AG04449 (cell line): Measurements from ENCODE around the gene QSER1.
"Not testable (repeated sequence)": the region's sequence is repeated elsewhere in the genome, so short reads cannot be mapped to it uniquely, and the experiment has no call there.

Experiments
- CTCF ChIA-PET: fragments of 350-600 bp; formaldehyde crosslinking; extraction: SDS; loops from one replicate; lab custom pipeline; 2021; ENCODE audit warnings: antibody characterized with exemption; lab: Yijun Ruan, JAX
- POLR2A ChIA-PET: fragments of 400-600, 350-600 bp; formaldehyde crosslinking; extraction: SDS; loops from one replicate; lab custom pipeline; 2020; ENCODE audit warnings: antibody characterized with exemption, inconsistent platforms; lab: Yijun Ruan, JAX
- DNase-seq: peaks from one replicate; pipeline ENCODE4 v3.0.0-alpha.2; 2010; ENCODE audit warnings: low read depth, low spot score
- H3K4me3 ChIP-seq: 2 replicates; pipeline ENCODE4 v1.5.1; 2011; ENCODE audit warnings: low read depth, mild to moderate bottlenecking, control low read depth, low read length
- TF ChIP-seq, protein P1 (sequence below): IDR thresholded peaks from one replicate; pipeline ENCODE4 v1.5.1; 2011; ENCODE audit warnings: mild to moderate bottlenecking, moderate library complexity, low read length, control low read depth, inconsistent platforms; ENCODE audit not compliant: insufficient read depth; ENCODE audit errors: missing control alignments

QSER1 gene

DNA sequence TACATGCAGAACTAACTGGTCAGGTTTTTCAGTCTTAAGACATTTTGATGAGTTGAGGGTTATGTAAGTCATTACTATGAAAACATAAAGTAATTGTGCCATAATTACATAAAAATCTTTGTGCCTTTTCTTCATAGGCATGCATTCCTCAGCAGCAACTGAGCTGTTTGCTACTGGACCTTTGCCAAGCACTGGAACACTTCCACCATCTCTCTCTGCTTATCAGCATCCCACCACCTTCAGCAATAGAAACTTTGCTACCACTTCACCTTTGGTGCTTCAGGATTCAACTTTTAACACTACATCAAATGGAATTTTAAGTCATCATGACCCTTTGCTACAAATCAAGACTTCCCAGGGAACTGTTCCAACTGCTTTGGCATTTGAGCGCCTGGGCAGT lies 39.0 kb downstream of the QSER1 start:
- ChIA-PET POLR2A (no interaction called here), CTCF (interaction anchor here (1.7 kb wide), 1 partner anchor 28 kb away, joined by 4 read pairs; no protein-coding TSS in a partner anchor)
- H3K4me3 ChIP-seq, result no peak overlapping the region
- TF ChIP-seq, protein P1, sequence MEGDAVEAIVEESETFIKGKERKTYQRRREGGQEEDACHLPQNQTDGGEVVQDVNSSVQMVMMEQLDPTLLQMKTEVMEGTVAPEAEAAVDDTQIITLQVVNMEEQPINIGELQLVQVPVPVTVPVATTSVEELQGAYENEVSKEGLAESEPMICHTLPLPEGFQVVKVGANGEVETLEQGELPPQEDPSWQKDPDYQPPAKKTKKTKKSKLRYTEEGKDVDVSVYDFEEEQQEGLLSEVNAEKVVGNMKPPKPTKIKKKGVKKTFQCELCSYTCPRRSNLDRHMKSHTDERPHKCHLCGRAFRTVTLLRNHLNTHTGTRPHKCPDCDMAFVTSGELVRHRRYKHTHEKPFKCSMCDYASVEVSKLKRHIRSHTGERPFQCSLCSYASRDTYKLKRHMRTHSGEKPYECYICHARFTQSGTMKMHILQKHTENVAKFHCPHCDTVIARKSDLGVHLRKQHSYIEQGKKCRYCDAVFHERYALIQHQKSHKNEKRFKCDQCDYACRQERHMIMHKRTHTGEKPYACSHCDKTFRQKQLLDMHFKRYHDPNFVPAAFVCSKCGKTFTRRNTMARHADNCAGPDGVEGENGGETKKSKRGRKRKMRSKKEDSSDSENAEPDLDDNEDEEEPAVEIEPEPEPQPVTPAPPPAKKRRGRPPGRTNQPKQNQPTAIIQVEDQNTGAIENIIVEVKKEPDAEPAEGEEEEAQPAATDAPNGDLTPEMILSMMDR, result no peak
- no peak for DNase-seq

DNA sequence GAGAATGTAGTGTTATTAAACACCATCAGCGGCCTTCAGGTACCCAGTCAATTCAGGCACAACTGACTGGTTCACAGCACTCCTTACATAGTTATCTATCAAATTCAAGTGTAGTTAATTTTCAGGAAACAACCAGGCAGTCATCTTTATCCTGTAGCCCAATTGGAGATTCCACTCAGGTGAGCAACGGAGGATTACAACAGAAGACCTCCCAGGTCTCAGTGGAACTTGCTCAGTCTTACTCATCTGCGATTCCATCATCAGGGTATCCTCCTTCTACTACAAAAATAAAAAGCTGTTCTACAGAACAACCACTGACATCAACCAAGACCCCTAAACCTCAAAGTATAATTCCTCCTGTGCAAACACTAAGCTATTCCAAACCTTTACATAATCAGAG lies 39.6 kb downstream of the QSER1 start:
- ChIA-PET CTCF (interaction anchor here (1.7 kb wide), 1 partner anchor 28 kb away, joined by 4 read pairs; no protein-coding TSS in a partner anchor), POLR2A (no interaction called here)
- no peak for DNase-seq

DNA sequence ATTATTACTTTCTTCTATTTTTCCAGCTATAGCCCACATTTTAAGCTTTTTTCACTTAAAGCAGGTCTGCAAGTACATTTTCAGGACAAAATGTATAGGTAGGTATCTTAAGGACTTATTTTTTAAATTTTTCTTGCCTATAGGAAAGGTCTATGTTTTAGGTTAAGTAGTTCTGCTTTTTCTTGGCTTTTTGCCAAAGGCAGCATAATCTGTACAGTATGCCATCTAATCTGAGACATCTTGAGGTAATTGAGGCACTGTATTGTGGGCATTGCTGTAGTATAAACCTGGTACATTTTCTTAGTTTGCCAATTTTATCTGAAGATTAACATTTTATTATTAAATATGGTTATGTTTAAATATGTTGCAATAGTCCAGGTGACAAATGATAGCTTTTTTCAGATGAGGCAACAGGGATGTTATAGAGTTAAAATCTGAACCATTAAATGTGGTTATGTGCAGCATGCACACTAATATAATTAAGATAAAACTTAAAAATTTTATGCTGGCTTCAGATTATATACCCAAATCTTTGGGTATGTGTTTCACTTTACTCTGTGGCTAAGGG lies 42.9 kb downstream of the QSER1 start:
- no peak overlapping the region for H3K4me3 ChIP-seq
- ChIA-PET POLR2A (no interaction called here), CTCF (no interaction called here)
- TF ChIP-seq, protein P1, result no peak
- no peak for DNase-seq

More for the DNA sequence above, 39.6 kb downstream of the QSER1 start:
- H3K4me3 ChIP-seq, result no peak overlapping the region
- TF ChIP-seq, protein P1, result no peak

DNA sequence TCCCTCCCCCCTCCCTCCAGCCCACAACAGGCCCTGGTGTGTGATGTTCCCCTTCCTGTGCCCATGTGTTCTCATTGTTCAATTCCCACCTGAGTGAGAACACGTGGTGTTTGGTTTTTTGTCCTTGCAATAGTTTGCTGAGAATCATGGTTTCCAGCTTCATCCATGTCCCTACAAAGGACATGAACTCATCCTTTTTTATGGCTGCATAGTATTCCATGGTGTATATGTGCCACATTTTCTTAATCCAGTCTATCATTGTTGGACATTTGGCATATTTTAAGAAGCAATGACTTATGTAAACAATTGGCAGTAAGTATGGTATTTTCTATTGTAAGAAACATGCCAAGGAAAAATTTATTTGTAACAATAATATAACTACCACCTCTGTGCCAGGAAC lies 43.6 kb downstream of the QSER1 start:
- CTCF ChIA-PET, H3K4me3 ChIP-seq, DNase-seq, POLR2A ChIA-PET: not testable (repeated sequence)

DNA sequence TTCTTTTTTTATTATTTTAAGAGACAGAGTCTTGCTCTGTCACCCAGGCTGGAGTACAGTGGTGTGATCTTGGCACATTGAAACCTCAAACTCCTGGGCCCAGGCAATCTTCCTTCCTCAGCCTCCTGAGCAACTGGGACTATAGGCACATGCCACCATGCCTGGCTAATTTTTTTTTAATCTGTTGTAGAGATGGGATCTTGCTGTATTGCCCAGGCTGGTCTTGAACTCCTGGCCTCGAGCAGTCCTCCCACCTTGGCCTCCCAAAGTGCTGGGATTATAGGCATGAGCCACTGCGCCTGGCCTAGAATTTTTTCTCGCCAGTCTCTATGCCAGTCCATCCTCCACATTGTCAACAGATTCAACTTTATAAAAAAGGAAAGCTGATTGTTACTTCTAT lies 44.7 kb downstream of the QSER1 start:
- CTCF ChIA-PET, POLR2A ChIA-PET, DNase-seq, H3K4me3 ChIP-seq: not testable (repeated sequence)

DNA sequence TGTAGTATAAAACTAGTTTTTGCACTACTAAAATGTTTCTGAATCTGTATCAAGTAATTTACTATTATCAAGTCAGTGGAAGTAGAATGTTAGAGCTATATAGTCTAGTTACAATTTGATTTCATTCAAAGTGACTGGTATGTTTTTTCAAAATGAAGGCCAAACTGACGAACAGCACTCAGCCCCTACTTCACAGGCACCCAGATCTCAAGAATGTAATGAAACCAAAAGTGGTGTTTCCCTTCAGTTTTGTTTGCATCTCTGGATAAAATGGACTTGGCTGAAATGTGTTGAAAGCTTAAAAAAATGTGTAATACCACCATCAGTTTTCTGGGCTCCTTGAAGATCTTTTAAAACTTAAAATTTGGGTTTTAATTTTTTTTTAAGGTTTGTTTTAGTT lies 46.4 kb downstream of the QSER1 start:
- CTCF ChIA-PET, result interaction anchor here (1.3 kb wide), 1 partner anchor 127 kb away, joined by 4 read pairs; no protein-coding TSS in a partner anchor
- no peak overlapping the region for H3K4me3 ChIP-seq
- POLR2A ChIA-PET, result no interaction called here

DNA sequence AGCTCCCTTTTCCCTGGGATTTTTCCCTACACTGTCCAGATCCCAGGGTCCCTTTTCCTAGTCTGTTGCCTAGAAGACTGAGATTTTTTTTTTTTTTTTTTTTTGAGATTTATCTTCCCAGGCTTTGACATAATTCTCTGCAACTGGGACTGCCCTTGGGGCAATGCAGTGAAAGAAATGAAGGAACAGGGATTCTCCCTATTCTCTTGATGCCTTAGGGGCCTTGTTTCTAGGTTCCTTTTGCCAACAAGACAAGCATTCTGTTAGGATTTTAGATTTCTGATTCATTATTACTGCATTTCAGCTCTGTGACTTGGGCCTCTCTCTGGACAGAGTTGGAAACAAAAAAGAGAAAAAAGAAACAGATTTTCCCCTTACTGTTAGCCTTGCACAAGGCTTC lies 47.3 kb downstream of the QSER1 start:
- POLR2A ChIA-PET, result no interaction called here
- TF ChIP-seq, protein P1, result no peak
- DNase-seq, result no peak
- CTCF ChIA-PET, result interaction anchor here (1.2 to 1.3 kb wide), 2 partner anchors 20 to 126 kb away, joined by 3 to 4 read pairs; no protein-coding TSS in a partner anchor
- no peak overlapping the region for H3K4me3 ChIP-seq

More for the DNA sequence above, 46.4 kb downstream of the QSER1 start:
- TF ChIP-seq, protein P1, result no peak
- no peak for DNase-seq
